Ishikawa (cell line): Measurements from ENCODE around the gene COPB2.

ENCODE experiments used
- CEBPB ChIP-seq: IDR thresholded peaks from 2 replicates; pipeline ENCODE4 v1.6.1; 2012
- CREB1 ChIP-seq: IDR thresholded peaks from 2 replicates; pipeline ENCODE4 v1.6.1; 2012; ENCODE audit warnings: low read depth
- EGR1 ChIP-seq: IDR thresholded peaks from 2 replicates; pipeline ENCODE4 v1.6.1; 2012
- EP300 ChIP-seq: IDR thresholded peaks from 2 replicates; pipeline ENCODE4 v1.6.1; 2012; ENCODE audit warnings: borderline replicate concordance
- FOXM1 ChIP-seq: IDR thresholded peaks from 2 replicates; pipeline ENCODE4 v1.6.1; 2012; ENCODE audit warnings: low read depth, borderline replicate concordance
- MAX ChIP-seq: IDR thresholded peaks from 2 replicates; pipeline ENCODE4 v1.6.1; 2012
- NFIC ChIP-seq: IDR thresholded peaks from 2 replicates; pipeline ENCODE4 v1.6.1; 2012
- RAD21 ChIP-seq: IDR thresholded peaks from 2 replicates; pipeline ENCODE4 v1.6.1; 2012; ENCODE audit warnings: low read depth
- TAF1 ChIP-seq: IDR thresholded peaks from 2 replicates; pipeline ENCODE4 v1.6.1; 2012; ENCODE audit warnings: low read depth, mild to moderate bottlenecking
- USF1 ChIP-seq: IDR thresholded peaks from 2 replicates; pipeline ENCODE4 v1.6.1; 2012
- YY1 ChIP-seq: IDR thresholded peaks from 2 replicates; pipeline ENCODE4 v1.6.1; 2012; ENCODE audit warnings: low read depth
- ZBTB7A ChIP-seq: IDR thresholded peaks from 2 replicates; pipeline ENCODE4 v1.6.1; 2012; ENCODE audit warnings: low read depth

- TF ChIP-seq FOXM1 = no peak
- TF ChIP-seq USF1 = no peak
- TF ChIP-seq MAX = no peak
- TF ChIP-seq EP300 = no peak
- TF ChIP-seq NFIC = no peak
- no peak for TF ChIP-seq RAD21
- no peak for TF ChIP-seq TAF1
- TF ChIP-seq ZBTB7A = no peak
- TF ChIP-seq EGR1 = no peak
- TF ChIP-seq CEBPB = no peak
- no peak for TF ChIP-seq CREB1
- TF ChIP-seq YY1 = no peak
Measured at GRCh38 chr3:139317215-139317614, 72.2 kb downstream of the COPB2 start.
